GM21825 (cell line): ENCODE measurements around the gene PTPRN2.

Experiments used
- ATAC-seq: cut with Tn5 transposase; IDR thresholded peaks from one replicate; pipeline ENCODE4 v1.9.1; 2021; ENCODE audit warnings: mild to moderate bottlenecking, moderate library complexity; ENCODE audit not compliant: unreplicated experiment

The PTPRN2 gene

DNA sequence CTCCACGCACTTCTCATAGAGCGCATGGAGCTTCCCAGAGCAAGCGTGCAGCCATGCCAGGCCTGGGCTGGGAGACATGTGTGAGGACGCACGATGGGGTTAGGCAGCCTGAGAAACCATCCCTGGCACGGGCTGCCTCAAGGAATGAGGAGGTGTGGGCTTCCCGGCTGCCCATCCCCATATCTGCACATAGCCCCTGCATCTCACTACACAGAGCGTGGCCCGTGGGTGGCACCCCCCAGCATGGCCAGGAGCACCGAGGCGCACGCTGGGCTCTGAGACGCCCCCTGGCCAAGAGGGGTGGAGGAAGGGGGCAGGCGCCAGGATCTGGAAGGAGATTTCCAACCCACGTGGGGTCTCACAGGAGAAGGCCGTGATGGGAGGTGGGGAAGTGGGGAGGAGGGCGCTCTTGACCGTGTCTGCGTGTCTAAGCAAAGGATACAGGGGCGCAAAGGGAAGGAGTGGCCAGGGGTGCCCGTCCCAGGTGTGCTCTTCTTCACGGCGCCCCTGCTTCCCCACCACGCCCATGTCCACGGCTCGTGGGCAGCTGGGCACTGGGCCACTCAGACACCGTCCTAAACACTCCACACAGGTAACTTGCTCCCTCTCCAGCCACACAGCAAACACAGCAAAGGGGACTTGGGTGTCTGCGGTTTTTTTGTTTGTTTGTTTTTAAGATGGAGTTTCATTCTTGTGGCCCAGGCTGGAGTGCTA is 340.5 kb downstream of the PTPRN2 start:
- ATAC-seq, result no peak

DNA sequence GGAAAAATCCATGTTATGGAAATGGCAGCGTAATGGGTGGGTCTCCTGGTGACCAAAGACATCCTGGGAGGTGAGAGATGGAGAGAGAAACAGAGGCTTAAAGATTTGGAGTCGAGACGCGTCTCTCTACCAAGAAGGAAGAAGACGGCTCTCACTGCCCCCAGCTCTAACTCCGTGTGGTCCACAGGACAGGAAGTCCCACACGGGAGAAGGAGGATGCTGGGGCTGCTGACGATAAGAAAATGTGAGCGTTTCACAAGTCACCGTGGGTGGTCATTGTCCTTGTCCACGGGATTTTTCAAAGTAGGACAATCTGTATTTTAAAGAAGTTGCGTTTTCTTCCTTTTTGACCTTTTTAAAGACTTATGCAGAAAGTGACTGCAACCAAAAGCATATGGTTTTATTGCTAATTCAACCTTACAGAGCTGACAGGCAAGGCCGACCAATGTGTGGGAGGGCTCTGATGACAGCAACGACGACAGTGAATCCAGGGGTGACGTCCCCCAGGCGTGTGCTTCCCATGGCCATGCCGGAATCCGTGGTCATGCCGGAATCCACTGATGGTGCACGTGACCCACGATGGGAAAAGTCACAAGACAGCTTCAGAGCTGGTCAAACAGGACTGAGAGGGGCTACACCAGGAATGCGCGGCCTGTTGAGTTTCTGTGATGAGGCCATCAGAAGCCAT is 341.2 kb downstream of the PTPRN2 start:
- ATAC-seq, result no peak

DNA sequence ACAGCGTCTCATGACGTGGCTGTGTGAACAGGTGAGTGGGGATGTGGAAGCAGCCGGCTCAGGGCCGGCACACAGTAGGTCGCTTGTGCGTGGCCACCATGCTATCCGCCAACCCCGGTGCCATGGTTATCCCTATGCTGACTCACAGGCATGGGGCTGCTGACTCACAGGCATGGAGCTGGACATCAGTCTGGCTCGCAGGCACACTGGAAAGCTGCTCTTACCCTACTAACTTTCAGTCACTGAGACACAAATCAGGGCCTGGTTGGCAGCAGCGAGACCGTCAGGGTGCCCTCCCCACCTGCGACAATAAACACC is 341.9 kb downstream of the PTPRN2 start:
- ATAC-seq, result no peak

DNA sequence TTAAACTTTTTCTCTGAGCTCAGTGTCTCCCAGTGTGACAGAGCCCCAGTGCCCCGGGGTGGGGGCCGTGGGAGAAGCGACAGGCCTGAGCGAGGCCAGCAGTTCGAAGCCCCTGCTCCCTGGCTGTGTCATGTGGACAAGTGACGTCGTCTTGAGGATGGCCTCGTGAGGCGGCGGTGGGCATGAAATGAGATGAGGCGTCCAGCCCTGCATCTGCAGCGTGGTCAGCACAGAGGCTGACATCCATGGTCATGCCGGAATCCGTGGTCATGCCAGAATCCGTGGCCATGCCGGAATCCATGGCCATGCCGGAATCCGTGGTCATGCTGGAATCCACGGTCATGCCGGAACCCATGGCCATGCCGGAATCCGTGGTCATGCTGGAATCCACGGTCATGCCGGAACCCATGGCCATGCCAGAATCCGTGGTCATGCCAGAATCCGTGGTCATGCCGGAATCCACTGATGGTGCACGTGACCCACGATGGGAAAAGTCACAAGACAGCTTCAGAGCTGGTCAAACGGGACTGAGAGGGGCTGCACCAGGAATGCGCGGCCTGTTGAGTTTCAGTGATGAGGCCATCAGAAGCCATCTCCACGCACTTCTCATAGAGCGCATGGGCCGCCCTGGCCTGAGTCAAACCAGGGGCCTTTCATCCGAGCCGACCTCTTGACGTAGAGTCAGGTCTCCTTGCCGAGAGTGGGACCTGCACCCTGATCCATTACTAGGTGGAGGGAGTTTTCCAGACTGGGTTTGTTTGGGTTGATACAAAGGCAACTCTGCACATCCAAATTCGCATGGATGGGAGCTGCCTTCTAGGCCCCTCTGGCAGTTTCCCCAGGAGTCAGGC is 342.5 kb downstream of the PTPRN2 start:
- ATAC-seq, result no peak

DNA sequence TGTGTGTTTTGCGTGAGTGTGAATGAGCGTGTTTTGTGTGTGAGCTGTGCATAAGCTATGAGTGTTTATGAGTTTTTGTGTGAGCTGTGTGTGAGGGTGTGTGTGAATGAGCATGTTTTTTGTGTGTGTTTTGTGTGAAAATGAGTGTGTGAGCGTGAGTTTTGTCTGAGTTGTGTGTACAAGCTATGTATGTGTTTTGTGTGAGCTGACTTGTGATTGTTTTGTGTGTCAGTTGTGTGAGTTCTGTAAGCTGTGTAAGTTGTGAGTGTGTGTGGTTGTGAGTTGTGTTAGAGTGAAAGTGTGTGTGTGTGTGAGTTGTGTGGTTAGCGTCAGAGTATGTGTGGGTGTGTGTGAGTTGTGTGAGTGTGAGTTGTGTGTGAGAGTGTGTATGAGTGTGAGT is 343.2 kb downstream of the PTPRN2 start:
- no peak for ATAC-seq

DNA sequence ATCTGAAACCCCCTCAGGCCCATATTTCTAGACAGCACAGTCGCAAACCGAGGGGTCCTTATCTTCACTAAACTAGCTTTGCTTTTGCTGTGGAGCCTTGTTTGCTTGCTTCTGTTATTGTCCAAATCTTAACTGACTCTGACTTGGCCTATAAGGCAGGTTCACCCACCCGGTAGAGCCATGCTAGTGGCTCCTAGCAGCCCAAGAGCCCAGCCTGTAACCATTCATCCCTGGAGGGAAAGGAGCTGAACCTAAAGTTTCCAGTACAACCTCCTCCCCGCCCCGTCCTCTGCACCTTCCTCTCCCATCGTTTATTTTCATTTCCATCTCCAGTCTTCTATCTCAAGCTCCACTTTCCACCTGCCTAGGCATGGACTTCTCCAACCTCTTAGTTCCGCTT is 345.7 kb downstream of the PTPRN2 start:
- no peak for ATAC-seq

DNA sequence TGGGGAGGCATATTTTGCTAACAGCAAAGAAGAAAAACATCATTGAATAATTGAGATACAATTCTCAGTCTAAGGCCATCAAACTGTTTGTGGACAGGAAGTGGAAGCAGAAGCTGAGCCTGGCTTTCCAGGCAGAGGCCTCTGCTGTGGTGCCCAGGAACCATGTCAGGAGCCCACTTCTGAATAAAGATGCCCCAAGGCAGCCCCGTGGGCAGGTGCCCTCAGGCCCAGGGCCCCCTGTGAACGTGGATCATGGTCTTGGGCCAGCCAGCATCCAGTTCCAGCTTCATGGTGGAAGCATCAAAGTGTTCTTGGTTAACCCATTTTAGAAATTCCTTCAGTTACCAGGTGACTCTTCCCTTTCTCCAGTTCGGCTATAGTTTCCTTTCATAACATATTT is 346.8 kb downstream of the PTPRN2 start:
- ATAC-seq, result no peak

DNA sequence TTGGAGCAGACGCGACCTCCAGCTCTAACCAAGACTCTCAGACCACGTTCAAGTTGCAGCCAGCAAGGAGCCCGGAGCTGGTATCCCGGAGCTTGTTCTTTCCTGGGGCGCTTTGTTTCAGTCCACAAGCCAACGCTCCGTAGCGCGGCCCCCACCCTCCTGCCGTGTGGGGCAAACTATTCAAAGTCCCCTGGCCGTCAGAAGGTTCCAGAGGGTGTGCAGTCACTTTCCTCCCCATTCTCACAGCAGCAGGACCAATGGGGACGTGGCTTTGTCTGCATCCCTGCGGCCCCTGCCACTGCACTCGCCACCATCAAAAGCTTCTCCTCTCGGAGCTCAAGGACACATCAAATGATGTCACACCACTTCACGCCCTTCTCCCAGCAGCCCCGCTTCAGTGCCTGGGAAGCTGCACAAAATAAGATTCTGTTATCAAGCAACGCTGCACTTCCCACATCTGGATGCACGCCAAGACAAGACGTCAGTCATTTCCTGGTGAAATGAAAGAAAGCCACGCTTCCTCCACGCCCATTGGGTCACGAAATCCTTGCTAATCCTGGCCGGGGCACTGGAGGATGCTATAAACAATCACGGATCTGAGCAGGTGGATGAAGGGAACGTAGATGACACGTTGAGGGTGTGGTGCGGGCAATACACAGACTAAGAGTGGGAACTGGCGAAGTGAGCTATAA is 348.2 kb downstream of the PTPRN2 start:
- no peak for ATAC-seq

DNA sequence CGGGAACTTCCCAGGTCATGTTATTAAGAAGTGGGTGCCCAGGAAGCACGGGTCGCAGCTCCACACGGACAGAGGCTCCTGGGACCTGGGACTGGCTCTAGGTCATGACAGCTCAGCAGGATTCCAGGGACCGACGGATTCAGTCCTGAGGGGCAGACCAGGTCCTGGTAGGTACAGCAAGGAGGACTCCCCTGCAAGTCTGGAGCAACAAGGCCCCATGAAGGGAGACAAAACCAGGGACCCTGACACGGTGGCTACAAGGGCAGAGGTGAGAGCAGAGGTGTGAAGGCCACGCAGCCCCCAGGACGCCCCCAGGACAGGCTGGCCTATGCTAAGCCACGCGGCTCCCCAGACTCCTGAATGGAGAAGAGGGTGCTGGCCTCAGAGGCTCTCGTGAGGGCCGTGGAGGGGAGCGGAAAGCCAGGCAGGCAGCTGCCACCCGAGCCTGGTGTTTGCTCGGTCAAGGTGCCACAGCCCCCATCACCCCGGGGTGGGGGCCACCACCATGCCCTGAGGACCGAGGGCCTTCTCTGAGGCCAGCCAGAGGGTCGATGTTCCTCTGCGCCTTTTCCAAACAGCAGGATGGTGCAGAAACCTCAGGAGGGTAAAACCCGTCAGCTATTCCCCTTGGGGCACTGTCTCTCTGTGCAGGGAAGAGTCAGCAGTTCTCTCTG is 348.9 kb downstream of the PTPRN2 start:
- ATAC-seq, result no peak

DNA sequence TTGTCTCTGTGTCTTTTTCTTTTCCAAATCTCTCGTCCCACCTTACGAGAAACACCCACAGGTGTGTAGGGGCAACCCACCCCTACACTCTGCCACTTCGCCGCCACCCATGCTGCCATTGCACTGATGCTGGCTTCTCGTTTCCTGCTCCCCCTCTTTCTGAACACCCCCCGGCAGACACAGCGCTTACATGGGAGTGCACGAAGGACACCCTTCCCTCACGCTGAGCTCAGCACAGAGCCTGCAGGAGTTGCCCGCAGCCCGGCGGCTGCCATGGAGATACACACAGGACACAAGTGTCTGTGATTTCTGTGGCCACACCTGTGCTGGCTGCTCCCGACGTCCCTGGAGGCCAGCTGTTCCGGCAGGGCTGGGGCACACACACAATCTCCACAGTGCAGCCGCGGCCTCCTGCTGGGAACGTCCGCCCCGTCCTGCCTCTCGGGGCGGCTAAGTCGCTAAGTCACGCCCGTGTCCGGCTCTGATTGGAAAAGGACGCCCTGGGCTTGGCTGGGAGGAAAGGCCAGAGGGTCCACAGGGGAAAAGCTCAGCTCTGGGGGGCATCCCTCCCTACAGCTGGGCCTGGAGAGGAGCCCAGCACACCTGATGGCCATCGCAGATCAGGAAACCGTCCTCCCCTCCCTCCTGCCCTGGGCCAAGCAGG is 349.8 kb downstream of the PTPRN2 start:
- ATAC-seq, result no peak

DNA sequence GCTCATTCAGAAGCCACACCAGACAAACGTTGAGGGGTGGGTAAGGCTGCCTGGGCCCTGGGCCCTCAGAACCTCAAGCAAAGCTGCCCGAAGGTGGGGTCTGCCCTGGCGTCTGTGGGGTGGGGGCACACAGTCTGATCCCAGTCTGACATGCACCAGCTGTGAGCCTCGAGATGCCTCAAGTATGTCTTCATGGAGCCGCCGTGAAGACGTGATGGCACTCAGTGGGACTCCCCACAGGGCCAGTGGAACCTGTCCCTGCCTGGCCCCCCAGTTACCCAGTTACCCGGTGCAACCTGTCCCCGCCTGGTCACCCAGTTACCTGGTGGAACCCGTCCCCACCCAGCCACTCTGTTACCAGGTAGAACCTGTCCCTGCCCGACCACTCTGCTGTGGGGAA is 351.2 kb downstream of the PTPRN2 start:
- ATAC-seq, result no peak

DNA sequence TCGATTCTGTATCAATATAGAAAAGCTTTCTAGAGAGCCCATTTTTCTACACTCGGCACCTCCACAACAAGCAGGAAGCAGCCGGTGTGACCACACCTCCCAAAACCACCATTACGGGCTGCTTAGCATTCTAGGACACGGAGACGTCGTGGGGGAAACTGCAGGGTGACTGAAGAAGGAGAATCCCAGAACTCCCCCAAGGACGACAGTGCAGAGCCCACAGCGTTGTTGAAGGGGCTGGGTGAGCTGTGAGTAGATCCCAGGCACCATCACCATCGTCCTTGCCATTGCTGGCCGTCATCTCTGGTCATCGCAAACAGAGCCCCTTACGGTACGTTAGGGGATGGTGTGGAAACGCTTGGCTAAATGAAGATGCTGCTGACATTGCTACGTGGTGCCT is 351.8 kb downstream of the PTPRN2 start:
- no peak for ATAC-seq

DNA sequence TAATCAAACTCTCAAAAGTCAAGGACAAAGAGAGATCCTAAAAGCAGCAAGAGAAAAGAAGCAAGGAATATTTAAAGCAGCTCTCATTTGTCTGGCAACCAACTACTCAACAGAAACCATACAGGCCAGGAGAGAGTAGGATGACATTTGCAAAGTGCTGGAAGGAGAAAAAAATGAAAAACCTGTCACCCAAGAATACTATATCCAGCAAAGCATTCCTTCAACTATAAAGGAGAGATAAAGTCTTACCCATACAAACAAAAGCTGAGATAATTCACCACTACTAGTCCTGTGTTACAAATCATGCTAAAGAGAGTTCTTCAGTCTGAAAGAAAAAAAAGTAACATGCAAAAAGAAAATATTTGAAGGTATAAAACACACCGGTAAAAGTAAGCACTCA is 357.7 kb downstream of the PTPRN2 start:
- ATAC-seq, result no peak

DNA sequence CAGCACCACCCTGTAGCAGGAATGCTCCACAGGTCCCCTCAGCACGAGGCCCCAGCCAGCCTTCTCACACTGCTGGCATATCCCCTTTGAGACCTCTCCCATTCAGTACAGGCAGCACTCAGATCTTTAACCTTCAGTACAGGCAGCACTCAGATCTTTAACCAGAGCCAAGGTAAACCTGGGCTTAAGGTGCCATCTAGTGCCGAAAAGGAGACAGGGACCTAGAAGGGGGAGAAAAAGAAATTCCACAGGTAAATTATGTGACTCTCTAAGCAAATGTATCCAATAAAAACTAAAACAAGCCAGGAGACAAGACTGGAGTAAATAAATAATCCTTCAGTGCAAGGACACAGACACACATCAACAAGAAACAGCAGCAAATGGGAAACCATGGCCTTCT is 358.6 kb downstream of the PTPRN2 start:
- no peak for ATAC-seq

DNA sequence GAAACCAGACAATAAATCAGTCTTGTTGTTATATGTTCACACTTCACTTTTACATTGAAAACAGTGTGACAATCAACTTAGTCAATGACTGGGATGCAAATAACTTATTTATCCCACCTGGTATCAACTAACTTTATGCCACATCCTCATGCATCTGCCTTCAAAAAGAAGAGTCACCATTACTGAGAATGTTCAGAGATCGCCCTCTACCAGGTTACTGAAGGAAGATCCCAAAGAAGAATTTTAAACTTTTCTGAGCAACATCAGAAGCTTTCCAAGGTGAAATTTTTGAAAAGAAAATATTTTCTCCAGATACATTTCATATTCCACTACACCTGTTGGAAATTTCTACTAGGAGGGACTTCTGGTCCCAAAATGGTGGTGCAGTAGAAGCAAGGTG is 359.5 kb downstream of the PTPRN2 start:
- ATAC-seq, result no peak

DNA sequence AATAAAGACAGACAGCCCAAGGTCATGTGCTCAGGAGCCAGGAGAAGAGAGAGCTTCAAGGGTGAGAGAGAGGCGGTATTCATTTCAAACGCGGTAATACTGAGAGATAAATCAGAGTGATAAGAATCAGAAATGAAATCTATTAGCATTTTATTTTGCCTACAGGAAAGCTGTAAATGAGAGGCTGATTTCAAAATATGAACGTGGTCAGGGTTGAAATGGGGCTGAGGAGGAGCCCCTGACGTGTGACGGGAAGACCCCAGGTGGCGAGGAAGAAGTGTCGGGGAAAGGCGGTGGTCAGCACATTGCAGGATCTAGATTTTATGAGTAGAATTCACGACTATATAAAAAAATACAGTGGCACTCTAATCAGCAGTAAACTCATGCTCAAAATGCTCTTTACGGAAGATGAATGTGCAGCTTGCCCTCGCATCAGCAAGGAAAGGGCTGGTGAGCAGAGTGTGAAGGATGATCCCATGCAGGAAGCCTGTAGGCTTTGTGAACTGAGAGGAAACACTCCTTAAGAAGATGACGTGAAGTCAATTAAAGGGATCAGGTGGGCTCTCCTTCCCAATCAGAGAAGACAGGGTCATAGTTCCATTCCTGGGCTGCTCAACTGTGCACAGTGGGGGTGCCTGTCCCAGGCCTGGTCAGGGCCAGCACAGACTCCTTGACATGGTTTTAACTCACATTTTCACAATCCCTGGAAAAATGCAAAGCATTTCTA is 360.2 kb downstream of the PTPRN2 start:
- ATAC-seq, result no peak

DNA sequence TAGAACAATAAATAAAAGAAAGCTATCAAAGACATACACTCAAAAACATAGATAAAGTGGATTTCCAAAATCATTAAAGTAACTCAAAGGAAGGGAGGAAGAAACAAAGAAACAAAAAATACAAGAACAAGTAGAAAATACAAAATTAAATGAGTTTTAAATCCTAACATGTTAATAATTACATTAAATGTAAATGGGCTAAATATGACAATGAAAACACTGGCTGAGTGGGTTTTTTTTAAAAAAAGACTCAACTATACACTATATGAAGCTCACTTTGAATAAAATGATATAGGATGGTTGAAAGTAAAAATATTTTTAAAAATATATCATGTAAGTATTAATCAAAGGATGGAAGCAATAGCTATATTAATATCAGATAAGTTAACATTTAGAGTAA is 371.4 kb downstream of the PTPRN2 start:
- ATAC-seq, result no peak

DNA sequence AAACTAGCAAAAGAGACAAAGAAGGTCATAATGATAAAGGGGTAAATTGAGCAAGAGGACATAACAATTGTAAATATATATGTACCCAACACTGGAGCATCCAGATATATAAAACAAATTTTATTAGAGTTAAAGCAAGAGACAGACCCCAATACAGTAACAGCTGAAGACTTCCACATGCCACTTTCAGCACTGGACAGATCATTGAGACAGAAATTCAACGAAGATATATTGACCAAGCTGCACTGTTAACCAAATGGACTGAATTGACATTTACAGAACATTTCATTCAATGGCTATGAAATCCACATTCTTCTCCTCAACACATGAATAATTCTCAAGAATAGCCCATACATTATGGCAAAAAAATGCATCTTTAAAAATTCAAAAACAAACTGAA is 378.2 kb downstream of the PTPRN2 start:
- ATAC-seq, result no peak

DNA sequence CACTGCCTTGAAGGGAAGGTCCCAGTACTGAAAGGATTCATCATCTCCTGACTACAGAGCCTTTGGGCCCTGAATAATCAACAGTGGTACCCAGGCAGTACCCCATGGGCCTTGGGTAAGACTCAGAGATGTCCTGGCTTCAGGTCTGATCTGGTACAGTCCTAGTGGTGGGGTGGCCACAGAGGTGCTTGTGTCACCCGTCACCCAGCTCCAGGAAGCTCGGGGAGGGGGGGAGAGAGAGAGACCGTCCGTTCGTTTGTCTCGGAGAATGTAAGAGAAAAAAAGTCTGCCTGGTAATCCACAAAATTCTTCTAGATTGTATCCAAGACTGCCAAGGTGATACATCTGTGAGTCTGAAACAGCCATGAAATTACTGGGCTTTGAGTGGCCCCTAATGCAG is 381.3 kb downstream of the PTPRN2 start:
- ATAC-seq, result no peak

DNA sequence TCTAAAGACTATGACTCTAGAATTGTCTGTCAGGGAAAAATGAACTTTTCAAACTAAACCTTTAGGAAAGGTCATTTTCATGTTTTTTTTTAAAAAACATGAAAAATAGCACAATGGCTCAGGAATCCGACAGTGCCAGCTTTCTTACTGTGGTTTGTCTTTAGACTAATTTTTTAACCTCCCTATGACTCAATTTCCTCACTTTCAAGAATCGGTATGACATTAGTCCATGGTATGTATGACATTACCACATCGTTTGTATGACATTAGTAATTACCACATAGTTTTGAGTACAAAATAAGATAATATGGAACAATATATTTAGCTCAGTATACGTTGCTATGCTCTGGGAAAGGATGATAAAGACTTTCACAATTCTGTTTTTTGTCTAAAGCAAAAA is 383.2 kb downstream of the PTPRN2 start:
- no peak for ATAC-seq
